UCSD-AML1 (cell line): Measurements from ENCODE around the gene GAS5.
"Not testable (repeated sequence)": the region's sequence is repeated elsewhere in the genome, so short reads cannot be mapped to it uniquely, and the experiment has no call there.

Experiments used
- DNase-seq: peaks from one replicate; lab custom pipeline; 2025; ENCODE audit not compliant: unreplicated experiment; lab: John Stamatoyannopoulos, UW

The GAS5 gene

DNA sequence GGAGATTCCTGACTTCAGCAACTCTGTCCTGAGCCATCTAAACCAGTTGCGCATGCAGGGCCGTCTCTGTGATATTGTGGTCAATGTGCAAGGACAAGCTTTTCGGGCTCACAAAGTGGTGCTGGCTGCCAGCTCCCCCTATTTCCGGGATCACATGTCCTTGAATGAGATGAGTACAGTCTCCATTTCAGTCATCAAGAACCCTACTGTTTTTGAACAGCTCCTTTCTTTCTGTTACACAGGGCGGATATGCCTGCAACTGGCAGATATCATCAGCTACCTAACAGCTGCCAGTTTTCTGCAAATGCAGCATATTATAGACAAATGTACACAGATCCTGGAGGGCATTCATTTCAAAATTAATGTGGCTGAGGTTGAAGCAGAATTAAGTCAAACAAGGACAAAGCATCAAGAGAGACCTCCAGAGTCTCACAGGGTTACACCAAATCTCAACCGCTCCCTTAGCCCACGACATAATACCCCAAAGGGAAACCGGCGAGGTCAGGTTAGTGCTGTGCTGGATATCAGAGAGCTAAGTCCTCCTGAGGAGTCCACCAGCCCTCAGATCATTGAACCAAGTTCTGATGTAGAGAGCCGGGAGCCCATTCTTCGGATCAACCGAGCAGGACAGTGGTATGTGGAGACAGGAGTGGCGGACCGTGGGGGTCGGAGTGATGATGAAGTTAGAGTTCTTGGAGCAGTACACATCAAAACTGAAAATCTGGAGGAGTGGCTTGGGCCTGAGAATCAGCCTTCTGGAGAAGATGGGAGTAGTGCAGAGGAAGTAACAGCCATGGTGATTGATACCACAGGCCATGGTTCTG is 2.7 kb upstream of the GAS5 start:
- no peak for DNase-seq

DNA sequence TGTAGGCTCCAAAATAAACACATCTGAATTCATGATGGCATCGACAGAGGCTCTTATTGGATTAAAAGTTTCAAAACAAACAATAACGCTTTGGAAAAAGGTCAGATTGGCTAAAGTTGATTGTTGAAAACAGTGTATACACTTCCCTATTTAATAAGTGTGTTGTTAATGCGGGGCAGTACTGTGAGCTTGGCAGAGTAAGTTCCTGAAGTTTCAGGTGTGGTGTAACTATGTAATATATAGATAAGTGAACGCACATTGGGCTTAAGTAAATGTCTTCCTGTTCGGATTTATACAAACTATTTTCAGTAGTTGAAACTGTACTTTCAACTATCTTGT is 1.2 kb upstream of the GAS5 start:
- no peak for DNase-seq

- peak; percentile 98 for DNase-seq
These were observed 654 bp upstream of the GAS5 start, which contains the start of gene ZBTB37 for GRCh38 chr1:173868266-173869020. ZBTB37 (plus strand) TSS chr1:173868380; CDS start chr1:173870226, 1,846 bp downstream.

DNA sequence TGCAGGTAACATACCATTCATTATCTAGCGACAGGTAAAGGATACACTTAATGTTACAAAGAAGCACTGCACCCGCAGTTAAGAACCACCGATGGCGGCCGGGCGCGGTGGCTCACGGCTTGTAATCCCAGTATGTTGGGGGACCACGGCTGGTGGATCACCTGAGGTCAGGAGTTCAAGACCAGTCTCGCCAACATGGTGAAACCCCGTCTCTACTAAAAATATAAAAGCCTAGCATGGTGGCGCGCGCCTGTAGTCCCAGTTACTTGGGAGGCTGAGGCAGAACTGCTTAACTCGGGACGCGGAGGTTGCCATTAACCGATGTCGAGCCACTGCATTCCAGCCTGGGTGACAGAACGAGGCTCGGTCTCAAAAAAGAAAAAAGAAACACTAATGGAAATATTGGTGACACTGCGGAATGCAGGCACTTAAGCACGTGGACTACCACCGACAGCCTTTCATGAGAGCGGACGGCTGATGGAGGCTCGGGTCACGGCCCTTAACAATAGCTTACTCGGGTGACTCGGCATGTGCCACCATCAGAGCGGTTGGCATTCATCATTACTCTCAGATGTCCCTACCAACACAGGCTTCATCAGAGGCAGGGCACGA is 542 bp downstream of the GAS5 start:
- no peak for DNase-seq

- no peak for DNase-seq
These were observed 1.2 kb downstream of the GAS5 start for GRCh38 chr1:173866413-173867115.

- no peak for DNase-seq
These were observed 2.2 kb downstream of the GAS5 start for GRCh38 chr1:173865468-173866164.

- no peak for DNase-seq
These were observed 3.5 kb downstream of the GAS5 start for GRCh38 chr1:173864179-173864867.

GRCh38 chr1:173863224-173864161 is 4.3 kb downstream of the GAS5 start:
- DNase-seq = no peak

DNA sequence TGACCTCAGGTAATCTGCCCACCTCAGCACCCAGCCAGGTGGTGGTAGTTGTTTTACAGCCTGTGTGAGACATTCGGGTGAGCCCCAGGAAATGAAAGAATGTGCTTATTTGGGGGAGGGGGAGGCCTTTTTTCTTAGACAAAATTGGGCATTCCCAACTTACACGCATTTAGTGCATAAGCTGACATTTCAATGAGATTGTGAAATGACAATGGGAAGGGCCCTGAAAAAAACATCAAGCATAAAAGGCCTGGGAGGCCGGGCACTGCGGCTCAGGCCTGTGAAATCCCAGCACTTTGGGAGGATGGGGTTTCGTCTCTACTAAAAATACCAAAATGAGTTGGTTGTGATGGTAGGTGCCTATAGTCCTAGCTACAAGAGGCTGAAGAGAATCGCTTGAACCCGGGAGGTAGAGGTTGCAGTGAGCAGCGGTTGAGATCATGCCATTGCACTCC is 5.0 kb downstream of the GAS5 start:
- DNase-seq = peak; percentile 27

GRCh38 chr1:173862146-173862768 is 5.5 kb downstream of the GAS5 start:
- DNase-seq = peak; percentile 36

GRCh38 chr1:173861731-173862145 is 6.1 kb downstream of the GAS5 start:
- DNase-seq = peak; percentile 22

DNA sequence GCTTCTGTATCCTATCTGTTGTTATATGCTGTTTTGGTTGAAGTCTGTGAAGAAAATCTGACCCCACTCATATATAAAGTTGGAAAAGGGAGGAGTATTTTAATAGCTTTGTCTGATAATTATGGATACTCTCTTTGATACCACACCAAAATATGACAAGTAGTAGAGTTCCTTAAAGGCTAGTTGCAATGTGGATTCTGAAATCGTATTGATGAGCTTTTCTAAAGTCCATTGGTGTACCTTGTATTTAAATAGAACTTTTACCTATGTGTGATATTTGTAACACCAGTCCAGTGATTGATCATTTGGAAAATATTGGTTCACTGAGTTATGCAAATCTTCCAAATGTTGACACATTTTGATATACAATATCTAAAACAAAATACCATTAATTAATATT is 7.7 kb downstream of the GAS5 start:
- no peak for DNase-seq

GRCh38 chr1:173859547-173859946 is 8.2 kb downstream of the GAS5 start:
- DNase-seq = not testable (repeated sequence)

DNA sequence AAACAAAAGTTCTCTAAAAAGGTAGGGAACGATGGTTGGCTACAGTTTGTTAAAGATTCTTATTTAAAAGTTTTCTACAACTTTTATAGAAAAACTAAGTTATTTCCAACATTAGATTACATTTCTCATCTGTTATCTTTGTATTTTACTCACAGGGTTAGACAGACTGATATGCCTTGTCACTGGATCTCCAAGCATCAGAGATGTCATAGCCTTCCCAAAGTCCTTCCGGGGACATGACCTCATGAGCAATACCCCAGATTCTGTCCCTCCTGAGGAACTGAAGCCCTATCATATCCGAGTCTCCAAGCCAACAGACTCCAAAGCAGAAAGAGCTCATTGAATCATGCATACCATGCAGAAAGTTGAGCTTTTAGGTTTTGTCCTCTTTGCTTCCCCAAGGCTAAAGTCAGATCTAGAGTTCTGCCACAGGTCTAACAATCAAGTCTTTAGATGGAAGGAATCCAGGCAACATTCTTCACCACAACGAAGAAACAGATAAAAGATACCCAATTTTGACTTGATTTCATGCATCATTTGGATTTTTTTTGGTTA is 10.3 kb downstream of the GAS5 start:
- no peak for DNase-seq

GRCh38 chr1:173856903-173857302 is 10.9 kb downstream of the GAS5 start:
- DNase-seq = no peak

- no peak for DNase-seq
These were observed 11.8 kb downstream of the GAS5 start for GRCh38 chr1:173856014-173856413.

DNA sequence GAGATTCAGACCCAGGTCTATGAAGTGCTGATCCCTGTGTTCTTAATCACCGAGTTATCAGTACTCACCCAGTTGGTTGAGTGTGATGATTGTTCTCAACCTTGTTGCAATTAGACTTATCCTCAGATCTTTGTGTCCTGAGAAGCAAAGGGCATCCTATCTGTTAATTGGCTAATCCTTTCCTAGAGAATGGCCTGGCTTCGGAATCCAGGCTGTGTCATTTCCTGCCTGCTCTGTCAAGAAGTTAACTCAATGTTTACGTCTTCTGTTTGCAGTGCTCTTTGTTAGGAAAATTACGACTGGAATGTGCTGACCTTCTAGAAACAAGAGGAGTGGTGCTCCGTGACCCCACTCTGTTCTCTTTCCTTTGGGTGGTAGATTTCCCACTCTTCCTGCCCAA is 14.7 kb downstream of the GAS5 start:
- no peak for DNase-seq

- DNase-seq = no peak
These were observed 15.7 kb downstream of the GAS5 start for GRCh38 chr1:173852105-173852504.
